GM19099 (cell line): ENCODE data around the gene SOX13.

Experiments
- POLR2A ChIP-seq: IDR thresholded peaks from 3 replicates; pipeline ENCODE4 v1.6.1; 2011; ENCODE audit warnings: low read depth; ENCODE audit not compliant: insufficient read length; ENCODE audit errors: extremely low read depth

SOX13 gene

GRCh38 chr1:204128464-204128963, 55.6 kb downstream of the SOX13 start:
- TF ChIP-seq POLR2A: no peak

GRCh38 chr1:204128964-204129896, 56.3 kb downstream of the SOX13 start:
- no peak for TF ChIP-seq POLR2A

- TF ChIP-seq POLR2A: no peak
Measured at GRCh38 chr1:204130178-204130577, 57.3 kb downstream of the SOX13 start.

- TF ChIP-seq POLR2A: no peak
Measured at GRCh38 chr1:204130981-204131892, 58.3 kb downstream of the SOX13 start.

GRCh38 chr1:204131978-204132377, 59.1 kb downstream of the SOX13 start:
- no peak for TF ChIP-seq POLR2A

GRCh38 chr1:204132718-204133117, 59.8 kb downstream of the SOX13 start:
- TF ChIP-seq POLR2A: no peak

GRCh38 chr1:204134103-204134502, 61.2 kb downstream of the SOX13 start:
- TF ChIP-seq POLR2A: no peak

- TF ChIP-seq POLR2A: no peak
Measured at GRCh38 chr1:204136814-204137213, 63.9 kb downstream of the SOX13 start.

- no peak for TF ChIP-seq POLR2A
Measured at GRCh38 chr1:204139088-204139487, 66.2 kb downstream of the SOX13 start.

- TF ChIP-seq POLR2A: no peak
Measured at GRCh38 chr1:204139952-204140351, 67.0 kb downstream of the SOX13 start.

- TF ChIP-seq POLR2A: no peak
Measured at GRCh38 chr1:204141131-204141530, 68.2 kb downstream of the SOX13 start.

GRCh38 chr1:204142032-204142974, 69.4 kb downstream of the SOX13 start:
- no peak for TF ChIP-seq POLR2A

- no peak for TF ChIP-seq POLR2A
Measured at GRCh38 chr1:204143276-204144041, 70.5 kb downstream of the SOX13 start.
